ENCODE results near the gene GPC6. TPM values are rescaled to one million over a fixed set of nuclear protein-coding genes. Genes with fewer than 3 reads are reported as not detected.
A peak's percentile ranks its signal among the peaks of the same experiment; 100 is the strongest.

GPC6 gene
- polyA plus RNA-seq, 2 of the 4 experiments (the other 2 are of a cell fraction) = 8.0 to 14.4 TPM

- CTCF ChIA-PET = no interaction called here
- ATAC-seq (no peak), FAIRE-seq (no peak), DNase-seq (ENCODE audit: low read depth in 1 of 2, low spot score in 1 of 2) (no peak)
- no peak overlapping the region for H3K27ac ChIP-seq
- H3K4me2 ChIP-seq = no peak overlapping the region
- no peak overlapping the region for H3K4me3 ChIP-seq
- WGBS (ENCODE audit: missing lambda C conversion rate) = 78% methylated on average over 5 of the region's 5 CpGs
- TF ChIP-seq SREBF2 (IDR thresholded peaks at IDR 0.05) (no peak), CHD2 (IDR thresholded peaks at IDR 0.05; ENCODE audit: low read length, partially characterized antibody) (no peak), EHMT2 (IDR thresholded peaks at IDR 0.05; ENCODE audit: low read depth) (no peak)
- POLR2A ChIA-PET = no interaction called here
- H3K9me3 ChIP-seq = no peaks in the 10 kb centered on the region
- no peaks in the 10 kb centered on the region for H3K4me1 ChIP-seq
Observed at GRCh38 chr13:94210816-94211215, 984.2 kb downstream of the GPC6 start.

GRCh38 chr13:94212196-94212595 lies 985.6 kb downstream of the GPC6 start:
- Histone ChIP-seq H3K4me2 (no peak overlapping the region), H3K4me3 (no peak overlapping the region), H3K4me1 (no peaks in the 10 kb centered on the region), H3K27ac (no peak overlapping the region), H3K9me3 (no peaks in the 10 kb centered on the region)
- ATAC-seq (no peak), DNase-seq (ENCODE audit: low read depth in 1 of 2, low spot score in 1 of 2) (no peak), FAIRE-seq (no peak)
- no peak for TF ChIP-seq RCOR1 (IDR thresholded peaks at IDR 0.05; ENCODE audit: low read depth, low read length)
- TF ChIP-seq TFCP2L1 (CRISPR knock-in tag; IDR thresholded peaks at IDR 0.05) = no peak
- TF ChIP-seq KDM1A (IDR thresholded peaks at IDR 0.05; ENCODE audit: low read depth) = no peak
- no peak for TF ChIP-seq ZSCAN20 (CRISPR knock-in tag; IDR thresholded peaks at IDR 0.05)
- TF ChIP-seq RNF2 (IDR thresholded peaks at IDR 0.05; ENCODE audit: borderline replicate concordance, low read depth) = no peak
- POLR2A ChIA-PET = no interaction called here
- CTCF ChIA-PET = no interaction called here

GRCh38 chr13:94214121-94214520 lies 987.5 kb downstream of the GPC6 start:
- no peak for FAIRE-seq
- TF ChIP-seq EP300 (IDR thresholded peaks at IDR 0.05) (no peak), RARB (CRISPR knock-in tag; IDR thresholded peaks at IDR 0.05) (no peak), ATOH8 (CRISPR knock-in tag; IDR thresholded peaks at IDR 0.05; ENCODE audit: low read depth) (no peak), ESRRA (IDR thresholded peaks at IDR 0.05; ENCODE audit: borderline replicate concordance, low read length) (no peak), GATA3 (IDR thresholded peaks at IDR 0.05; ENCODE audit: borderline replicate concordance) (no peak), REST (IDR thresholded peaks at IDR 0.05) (no peak), TP53 (CRISPR knock-in tag; IDR thresholded peaks at IDR 0.05) (no peak), CBX2 (IDR thresholded peaks at IDR 0.05; ENCODE audit: borderline replicate concordance, low read depth) (no peak)

GRCh38 chr13:94214975-94215374 lies 988.4 kb downstream of the GPC6 start:
- TF ChIP-seq ZFP36 (IDR thresholded peaks at IDR 0.05; ENCODE audit: borderline replicate concordance, partially characterized antibody) = no peak
- peak; percentile 75 for TF ChIP-seq MAFK (IDR thresholded peaks at IDR 0.05; ENCODE audit: partially characterized antibody)
- no peak overlapping the region for H3K4me3 ChIP-seq
- ATAC-seq = no peak
- no peaks in the 10 kb centered on the region for H3K9me3 ChIP-seq
- WGBS (ENCODE audit: missing lambda C conversion rate) = 88% methylated on average over 3 of the region's 3 CpGs
- H3K4me1 ChIP-seq = no peaks in the 10 kb centered on the region
- ChIA-PET CTCF (no interaction called here), POLR2A (no interaction called here)
- no peak overlapping the region for H3K4me2 ChIP-seq
- FAIRE-seq = no peak
- H3K27ac ChIP-seq = no peak overlapping the region
- no peak for DNase-seq (ENCODE audit: low read depth in 1 of 2, low spot score in 1 of 2)

More at GRCh38 chr13:94214121-94214520, 987.5 kb downstream of the GPC6 start:
- Histone ChIP-seq H3K4me2 (no peak overlapping the region), H3K4me3 (no peak overlapping the region), H3K4me1 (no peaks in the 10 kb centered on the region), H3K27ac (no peak overlapping the region), H3K9me3 (no peaks in the 10 kb centered on the region)
- ChIA-PET POLR2A (no interaction called here), CTCF (no interaction called here)
- ATAC-seq (no peak), DNase-seq (ENCODE audit: low read depth in 1 of 2, low spot score in 1 of 2) (no peak)
- WGBS (ENCODE audit: missing lambda C conversion rate) = 30% methylated on average over 1 of the region's 1 CpG

Measured in A549 (cell line).